Dermis microvascular lymphatic vessel endothelial cell (primary cell): ENCODE results near the gene LRRC56. TPM values are rescaled to one million over a fixed set of nuclear protein-coding genes. Genes with fewer than 3 reads are reported as not detected.

ENCODE experiments used
- DNase-seq, 2 donors: peaks; one replicate each; pipeline versions ENCODE4 v3.0.0 to v3.0.0-alpha.2; 2010; ENCODE audit warnings: low read depth in 2 of 2
- total RNA-seq: library from RNA; depleted of rRNA; stranded (reverse); fragments of >200 nt; gene quantifications from 2 replicates; pipeline ENCODE4 v1.2.1, GENCODE V29; 2014

Gene LRRC56
- 0.26 and 0.51 TPM in 2 replicates for total RNA-seq

GRCh38 chr11:536841-537621 lies at the start of gene LRRC56:
Gene LRRC56 (plus strand): TSS chr11:537527. CDS start chr11:540685, 3,158 bp downstream.
- peak; percentile 35 to 66 for DNase-seq

DNA sequence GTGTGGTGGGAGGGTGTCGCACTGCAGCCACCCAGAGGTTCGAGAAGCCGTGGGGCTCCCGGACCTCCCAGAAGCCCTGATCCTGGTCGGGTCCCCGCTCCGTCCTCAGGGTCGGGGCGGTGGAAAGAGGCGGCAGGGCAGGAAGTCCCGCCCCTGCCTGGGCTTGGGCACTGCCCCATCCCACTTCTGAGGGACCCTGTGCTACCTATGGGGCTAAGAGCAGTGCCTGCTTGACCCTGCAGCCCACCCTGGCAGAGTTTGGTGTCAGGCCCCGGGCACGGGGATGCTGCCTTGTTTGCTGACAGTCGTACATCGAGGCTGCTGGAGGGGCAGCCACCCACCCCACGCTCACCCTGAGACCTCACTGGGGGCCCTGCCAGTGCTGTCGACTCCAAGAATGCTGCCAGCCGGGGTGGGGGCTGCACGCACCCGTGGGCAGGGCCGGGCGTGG lies 49.7 kb upstream of the LRRC56 start:
- DNase-seq, result no peak

GRCh38 chr11:488062-488461 lies 49.3 kb upstream of the LRRC56 start:
- no peak for DNase-seq

- no peak for DNase-seq
Observed at GRCh38 chr11:488579-488978, 48.7 kb upstream of the LRRC56 start.

GRCh38 chr11:488992-489391 lies 48.3 kb upstream of the LRRC56 start:
- no peak for DNase-seq

DNA sequence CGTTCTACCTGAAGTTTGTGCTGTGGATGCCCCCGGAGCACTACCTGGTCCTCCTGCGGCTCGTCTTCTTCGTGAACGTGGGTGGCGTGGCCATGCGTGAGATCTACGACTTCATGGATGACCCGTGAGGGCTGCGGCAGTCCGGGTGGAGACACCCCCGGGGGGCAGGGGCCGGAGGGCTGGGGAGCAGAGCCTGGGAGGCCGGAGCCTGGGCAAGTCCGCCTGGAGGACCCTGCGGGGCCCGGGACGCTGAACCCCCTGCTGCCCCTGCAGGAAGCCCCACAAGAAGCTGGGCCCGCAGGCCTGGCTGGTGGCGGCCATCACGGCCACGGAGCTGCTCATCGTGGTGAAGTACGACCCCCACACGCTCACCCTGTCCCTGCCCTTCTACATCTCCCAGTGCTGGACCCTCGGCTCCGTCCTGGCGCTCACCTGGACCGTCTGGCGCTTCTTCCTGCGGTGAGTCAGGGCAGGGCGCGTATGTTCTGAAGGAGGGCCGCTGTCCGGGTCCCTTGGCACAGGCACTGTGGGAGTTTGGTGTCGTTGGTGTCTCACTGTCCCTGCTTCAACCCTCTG lies 47.6 kb upstream of the LRRC56 start:
- DNase-seq, result no peak

DNA sequence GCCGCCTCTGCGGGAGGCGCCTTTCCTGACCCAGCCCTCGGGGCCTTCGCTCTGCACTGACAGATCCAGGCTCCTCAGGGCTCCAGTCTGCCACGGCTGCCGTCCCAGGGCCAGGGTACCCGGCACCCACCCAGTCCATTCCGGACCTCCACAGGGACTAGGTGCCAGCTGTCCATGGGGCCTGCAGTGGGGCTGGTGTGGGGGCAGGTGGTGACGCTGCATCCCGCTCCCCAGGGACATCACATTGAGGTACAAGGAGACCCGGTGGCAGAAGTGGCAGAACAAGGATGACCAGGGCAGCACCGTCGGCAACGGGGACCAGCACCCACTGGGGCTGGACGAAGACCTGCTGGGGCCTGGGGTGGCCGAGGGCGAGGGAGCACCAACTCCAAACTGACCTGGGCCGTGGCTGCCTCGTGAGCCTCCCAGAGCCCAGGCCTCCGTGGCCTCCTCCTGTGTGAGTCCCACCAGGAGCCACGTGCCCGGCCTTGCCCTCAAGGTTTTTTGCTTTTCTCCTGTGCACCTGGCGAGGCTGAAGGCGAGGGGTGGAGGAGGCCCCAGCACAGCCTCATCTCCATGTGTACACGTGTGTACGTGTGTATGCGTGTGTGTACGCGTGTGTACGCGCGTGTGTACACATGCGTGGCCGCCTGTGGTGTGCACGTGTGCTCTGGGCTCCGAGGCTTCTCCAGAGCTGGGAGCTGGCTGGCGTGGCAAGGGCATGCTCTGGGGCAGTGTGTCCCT lies 47.0 kb upstream of the LRRC56 start:
- DNase-seq, result no peak

- no peak for DNase-seq
Observed at GRCh38 chr11:490930-491260, 46.4 kb upstream of the LRRC56 start.

- no peak for DNase-seq
Observed at GRCh38 chr11:491358-491757, 46.0 kb upstream of the LRRC56 start.

DNA sequence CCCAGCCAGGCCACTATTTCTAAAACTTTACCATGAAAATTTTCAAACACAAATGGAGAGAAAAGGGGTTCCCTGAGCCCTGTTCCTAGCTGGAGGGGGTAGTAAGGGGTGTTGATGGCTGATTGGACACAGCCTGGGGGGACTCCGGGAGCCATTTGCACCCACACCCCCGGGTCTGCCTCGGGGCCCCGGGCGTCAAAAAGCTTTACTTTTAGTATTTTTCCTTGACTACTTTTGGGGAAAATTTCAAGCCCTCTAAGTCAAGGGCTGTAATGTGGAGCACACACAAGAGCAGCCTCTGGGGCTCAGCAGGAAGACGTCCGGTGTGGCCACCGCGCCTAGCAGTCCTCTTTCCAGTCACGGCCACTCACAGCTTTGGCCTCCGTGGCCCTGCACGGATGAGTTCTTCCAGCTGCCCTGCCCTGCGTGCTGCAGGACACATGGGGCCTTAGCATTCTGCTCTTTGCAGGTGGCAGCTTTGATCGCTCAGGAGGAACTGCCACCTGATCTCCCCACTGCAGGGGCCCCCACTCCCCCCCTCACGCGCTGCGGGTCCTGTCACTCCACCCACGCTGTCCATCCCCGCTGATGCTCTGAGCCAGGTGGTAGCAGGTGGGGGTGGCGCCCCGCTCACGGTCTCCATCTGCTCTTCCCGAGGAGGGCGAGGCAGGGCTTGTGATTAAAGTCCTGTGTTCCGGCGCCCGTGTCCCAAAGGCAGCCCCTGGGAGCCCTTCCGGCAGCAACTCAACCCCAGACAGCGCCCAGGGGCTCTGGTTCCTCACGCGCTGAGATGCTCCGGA lies 44.7 kb upstream of the LRRC56 start:
- no peak for DNase-seq

- DNase-seq, result no peak
Observed at GRCh38 chr11:494761-495536, 42.4 kb upstream of the LRRC56 start.

GRCh38 chr11:495537-495931 lies 41.8 kb upstream of the LRRC56 start:
- peak in 1 of 2 donors; percentile 50 for DNase-seq

GRCh38 chr11:496834-497564 lies 40.3 kb upstream of the LRRC56 start:
- no peak for DNase-seq

- no peak for DNase-seq
Observed at GRCh38 chr11:497565-498296, 39.6 kb upstream of the LRRC56 start.

GRCh38 chr11:498297-499181 lies 38.8 kb upstream of the LRRC56 start:
- DNase-seq, result no peak

GRCh38 chr11:499201-500076 lies 37.9 kb upstream of the LRRC56 start:
- DNase-seq, result no peak

DNA sequence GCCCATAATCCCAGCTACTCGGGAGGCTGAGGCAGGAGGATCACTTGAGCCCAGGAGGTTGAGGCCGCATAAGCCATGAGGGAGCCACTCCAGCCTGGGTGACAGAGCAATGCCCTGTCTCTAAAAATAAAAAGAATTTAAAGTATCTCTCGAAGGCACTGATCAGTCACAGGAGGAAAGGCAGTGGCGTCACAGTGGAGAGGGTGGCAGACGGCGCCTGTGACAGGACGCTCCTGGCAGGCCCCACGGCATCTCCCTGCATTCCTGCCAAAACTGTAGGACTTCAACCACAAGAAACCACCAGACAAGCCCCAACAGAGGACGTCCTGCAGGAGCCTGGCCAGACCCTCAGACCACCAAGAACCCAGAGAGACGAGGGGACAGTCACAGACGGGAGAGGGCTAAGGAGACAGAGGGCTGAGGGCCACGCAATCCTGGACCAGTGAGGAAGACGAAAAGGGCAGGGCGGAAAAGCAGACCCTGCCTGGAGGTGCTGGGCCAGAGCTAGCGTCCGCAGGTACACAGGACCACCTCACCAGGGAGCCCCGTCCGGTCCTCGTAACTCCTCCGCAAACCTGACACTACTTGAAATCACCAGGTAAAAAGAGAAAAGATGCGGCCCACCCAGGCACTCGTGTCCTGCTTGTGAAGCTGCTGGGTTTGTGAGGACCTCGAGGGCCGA lies 36.2 kb upstream of the LRRC56 start:
- DNase-seq, result no peak
